HFFc6 (cell line): Measurements from ENCODE around the gene C17orf75. TPM values are rescaled to one million over a fixed set of nuclear protein-coding genes. Genes with fewer than 3 reads are reported as not detected.

ENCODE experiments used
- DNase-seq: peaks from one replicate; pipeline ENCODE4 v3.0.0-alpha.2; 2018
- H3K27ac Mint-ChIP-seq: 2 replicates; pipeline ENCODE4 v1.8.0; 2020; ENCODE audit warnings: mild to moderate bottlenecking, mixed read lengths
- H3K27me3 Mint-ChIP-seq: 2 replicates; pipeline ENCODE4 v1.8.0; 2021; ENCODE audit warnings: mild to moderate bottlenecking, moderate library complexity, mixed read lengths; ENCODE audit not compliant: insufficient read depth
- H3K36me3 Mint-ChIP-seq: 2 replicates; pipeline ENCODE4 v1.8.0; 2021; ENCODE audit warnings: low read depth, mixed read lengths
- H3K4me1 Mint-ChIP-seq: 2 replicates; pipeline ENCODE4 v1.8.0; 2020; ENCODE audit warnings: low read depth, mixed read lengths
- H3K4me3 Mint-ChIP-seq: 2 replicates; pipeline ENCODE4 v1.8.0; 2020; ENCODE audit warnings: mild to moderate bottlenecking, moderate library complexity, mixed read lengths
- H3K9me3 Mint-ChIP-seq: 2 replicates; pipeline ENCODE4 v1.8.0; 2020; ENCODE audit warnings: mild to moderate bottlenecking, mixed read lengths
- CTCF ChIP-seq: fragments of 200-600 bp; sonication (generic); IDR thresholded peaks from 2 replicates; pipeline ENCODE4 v1.5.0; 2021; ENCODE audit warnings: antibody characterized with exemption, mild to moderate bottlenecking
- total RNA-seq, 6 experiments: library from RNA; stranded (reverse); fragmentation: NEBNext Ultra II Directional; extraction: Animal tissue kit (Norgen Biotek cat#: 25700); gene quantifications; 2 replicates in 1 of 6; 3 replicates in 5 of 6; pipeline ENCODE4 v1.2.3, GENCODE V29; 2021

C17orf75 gene
- total RNA-seq, 6 experiments from 2014 or later, result 16.4 to 25.9 (median 23.9) TPM

GRCh38 chr17:32385121-32385520, 43.1 kb upstream of the C17orf75 start:
- Mint-ChIP-seq H3K9me3 (no peaks in the 10 kb centered on the region), H3K27ac (no peak overlapping the region), H3K4me1 (peaks cover 21% of the 10 kb centered on the region), H3K36me3 (peaks cover 36% of the 10 kb centered on the region), H3K4me3 (no peak overlapping the region), H3K27me3 (peaks cover 4% of the 10 kb centered on the region; the same call in 1 of the 2 replicates)
- no peak for DNase-seq
- TF ChIP-seq CTCF, result no peak

- no peaks in the 10 kb centered on the region for H3K9me3 Mint-ChIP-seq
- no peak overlapping the region for H3K27ac Mint-ChIP-seq
- DNase-seq, result no peak
- peaks cover 4% of the 10 kb centered on the region; the same call in 1 of the 2 replicates for H3K27me3 Mint-ChIP-seq
- peaks cover 21% of the 10 kb centered on the region for H3K4me1 Mint-ChIP-seq
- TF ChIP-seq CTCF, result no peak
- H3K4me3 Mint-ChIP-seq, result no peak overlapping the region
- H3K36me3 Mint-ChIP-seq, result peaks cover 37% of the 10 kb centered on the region
Observed at GRCh38 chr17:32383926-32384434, 42.0 kb upstream of the C17orf75 start.

GRCh38 chr17:32382526-32383223, 40.7 kb upstream of the C17orf75 start:
- H3K27ac Mint-ChIP-seq, result no peak overlapping the region; the same call in 1 of the 2 replicates
- no peak for TF ChIP-seq CTCF

GRCh38 chr17:32370426-32370825, 28.5 kb upstream of the C17orf75 start:
- no peaks in the 10 kb centered on the region for H3K27me3 Mint-ChIP-seq
- H3K4me3 Mint-ChIP-seq, result no peak overlapping the region; the same call in 1 of the 2 replicates
- H3K36me3 Mint-ChIP-seq, result peaks cover 29% of the 10 kb centered on the region
- no peak overlapping the region for H3K27ac Mint-ChIP-seq
- no peaks in the 10 kb centered on the region for H3K9me3 Mint-ChIP-seq
- no peak for TF ChIP-seq CTCF
- no peak for DNase-seq
- H3K4me1 Mint-ChIP-seq, result peaks cover 18% of the 10 kb centered on the region

More at GRCh38 chr17:32382526-32383223, 40.7 kb upstream of the C17orf75 start:
- peaks cover 44% of the 10 kb centered on the region for H3K36me3 Mint-ChIP-seq
- no peaks in the 10 kb centered on the region for H3K9me3 Mint-ChIP-seq
- H3K4me1 Mint-ChIP-seq, result peaks cover 21% of the 10 kb centered on the region
- no peak for DNase-seq
- no peak overlapping the region for H3K4me3 Mint-ChIP-seq
- peaks cover 4% of the 10 kb centered on the region; the same call in 1 of the 2 replicates for H3K27me3 Mint-ChIP-seq

GRCh38 chr17:32361270-32361669, 19.3 kb upstream of the C17orf75 start:
- H3K36me3 Mint-ChIP-seq, result peaks cover 33% of the 10 kb centered on the region; the same call in 1 of the 2 replicates
- H3K4me3 Mint-ChIP-seq, result no peak overlapping the region
- DNase-seq, result no peak
- H3K4me1 Mint-ChIP-seq, result peaks cover 5% of the 10 kb centered on the region
- peaks cover 4% of the 10 kb centered on the region; the same call in 1 of the 2 replicates for H3K27me3 Mint-ChIP-seq
- H3K9me3 Mint-ChIP-seq, result no peaks in the 10 kb centered on the region
- no peak for TF ChIP-seq CTCF
- H3K27ac Mint-ChIP-seq, result no peak overlapping the region
